ENCODE data around the gene C1orf53. TPM values are rescaled to one million over a fixed set of nuclear protein-coding genes. Genes with fewer than 3 reads are reported as not detected.

The C1orf53 gene
- 14.1 and 35.1 TPM in 2 replicates for total RNA-seq

DNA sequence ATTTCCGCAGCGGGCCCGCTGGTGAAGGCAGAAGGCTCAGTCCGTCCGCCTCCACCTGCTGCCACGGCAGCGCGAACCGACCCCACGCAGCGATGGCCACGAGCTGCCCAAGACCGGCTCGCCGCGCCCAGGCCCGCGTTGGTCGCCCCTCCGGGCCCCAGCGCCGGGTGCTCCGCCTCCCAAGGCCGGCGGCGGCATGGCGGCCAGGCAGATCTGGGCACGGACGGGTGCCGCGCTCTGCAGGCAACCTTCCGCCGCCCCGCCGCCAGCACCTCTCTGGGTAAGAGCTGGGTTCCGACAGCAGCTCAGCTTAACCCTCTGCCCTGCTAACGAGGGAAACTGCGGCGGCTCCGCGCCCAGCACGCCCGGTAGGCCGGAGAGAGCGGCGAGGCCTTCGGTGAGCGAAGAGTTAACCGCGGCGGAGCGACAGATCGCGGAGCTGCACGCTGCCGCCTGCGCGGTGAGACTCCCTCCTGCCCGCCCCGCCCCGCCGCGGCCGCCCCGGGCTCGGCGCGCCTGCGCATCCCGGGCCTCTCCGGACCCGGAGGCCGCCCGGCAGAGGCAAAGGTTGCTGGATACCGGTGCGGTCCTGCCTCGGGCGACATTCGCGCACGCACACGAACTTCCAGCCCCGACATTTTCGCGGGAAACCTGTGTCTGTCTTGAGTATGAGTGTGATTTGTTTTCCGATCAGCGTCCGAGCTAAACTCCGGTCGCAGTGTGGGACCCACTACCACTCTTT is at the start of gene C1orf53:
C1orf53 (plus strand) TSS at position 177 of the 742 bp plus-strand sequence; CDS start at position 197, 20 bp downstream.

Other genes starting within 250 kb of the C1orf53 start
- 1.3 and 2.9 TPM in 2 replicates for gene DENND1B, start 127.2 kb upstream of the C1orf53 start, total RNA-seq
- 0.58 TPM in 1 of 2 replicates, not detected in the other for gene LHX9, start 14.7 kb downstream of the C1orf53 start, total RNA-seq

Measured in pericardium fibroblast (primary cell).